Activated T-helper 1 cell treated with anti-CD3 and anti-CD28 coated beads, Interleukin-12 subunit alpha, Interleukin-12 subunit beta, Interleukin-2, Interleukin-4 antibody, amounts not matched to agents 30 ng/mL and 10 ng/mL and 1 ng/mL, durations not matched to agents 14 hours and 24 hours and 36 hours (primary cell): Measurements from ENCODE around the gene DDX42. TPM values are rescaled to one million over a fixed set of nuclear protein-coding genes. Genes with fewer than 3 reads are reported as not detected.
"Not testable (repeated sequence)": the region's sequence is repeated elsewhere in the genome, so short reads cannot be mapped to it uniquely, and the experiment has no call there.

Source experiments
- DNase-seq: peaks from one replicate; pipeline ENCODE4 v3.0.0; 2021; ENCODE audit warnings: low spot score
- H3K27ac Mint-ChIP-seq: one replicate; pipeline ENCODE4 v1.8.0; 2021; ENCODE audit warnings: mild to moderate bottlenecking, mixed read lengths
- H3K27me3 Mint-ChIP-seq: one replicate; pipeline ENCODE4 v1.8.0; 2022; ENCODE audit warnings: mild to moderate bottlenecking, moderate library complexity, mixed read lengths; ENCODE audit not compliant: insufficient read depth
- H3K36me3 Mint-ChIP-seq: one replicate; pipeline ENCODE4 v1.8.0; 2021; ENCODE audit warnings: low read depth, mixed read lengths
- H3K4me1 Mint-ChIP-seq: one replicate; pipeline ENCODE4 v1.8.0; 2021; ENCODE audit warnings: low read depth, mixed read lengths
- H3K4me3 Mint-ChIP-seq: one replicate; pipeline ENCODE4 v1.8.0; 2021; ENCODE audit warnings: mild to moderate bottlenecking, moderate library complexity, mixed read lengths
- H3K9me3 Mint-ChIP-seq: one replicate; pipeline ENCODE4 v1.8.0; 2021; ENCODE audit warnings: mixed read lengths
- intact Hi-C: fragments of 100-400 bp; cut with micrococcal nuclease; formaldehyde crosslinking; loops from one replicate; pipeline ENCODE4 v1.15.1; 2024
- total RNA-seq: library from RNA; stranded (reverse); gene quantifications from 2 replicates; pipeline ENCODE4 v1.2.3, GENCODE V29; 2022

Gene DDX42
- total RNA-seq, 1 donor from 2014 or later, result 149 TPM

DNA sequence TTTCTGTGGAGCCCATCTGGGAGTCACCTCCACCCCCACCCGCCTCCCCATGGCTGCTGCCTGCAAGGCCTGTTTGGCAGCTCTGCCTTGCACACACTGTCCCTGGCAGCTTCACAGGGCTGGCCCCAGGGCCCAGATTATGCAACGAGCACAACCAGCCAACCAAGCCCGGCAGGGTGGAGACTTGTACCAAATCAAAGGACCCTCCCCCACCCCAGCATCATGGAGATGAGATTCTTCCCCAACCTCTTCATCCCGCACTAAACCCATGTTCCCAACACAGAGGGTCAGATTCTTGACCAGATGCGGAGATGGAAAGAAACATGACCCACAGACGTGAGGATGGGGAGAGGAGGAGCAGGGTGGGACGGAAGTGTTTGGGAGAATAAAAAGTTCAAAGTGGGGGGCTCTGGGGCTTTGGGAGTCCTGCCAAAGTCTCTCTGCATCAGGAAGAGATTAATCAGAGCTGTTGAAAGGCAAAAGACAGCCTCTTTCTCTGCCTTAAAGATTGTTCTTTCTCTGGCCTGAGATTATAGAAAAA, 64.7 kb downstream of the DDX42 start:
- Mint-ChIP-seq H3K4me3 (peak overlapping the region; percentile 45), H3K9me3 (no peaks in the 10 kb centered on the region), H3K4me1 (peaks cover 41% of the 10 kb centered on the region), H3K36me3 (peaks cover 34% of the 10 kb centered on the region), H3K27ac (peak overlapping the region; percentile 29), H3K27me3 (no peaks in the 10 kb centered on the region)
- intact Hi-C loops, result no loop called here
- DNase-seq, result no peak

DNA sequence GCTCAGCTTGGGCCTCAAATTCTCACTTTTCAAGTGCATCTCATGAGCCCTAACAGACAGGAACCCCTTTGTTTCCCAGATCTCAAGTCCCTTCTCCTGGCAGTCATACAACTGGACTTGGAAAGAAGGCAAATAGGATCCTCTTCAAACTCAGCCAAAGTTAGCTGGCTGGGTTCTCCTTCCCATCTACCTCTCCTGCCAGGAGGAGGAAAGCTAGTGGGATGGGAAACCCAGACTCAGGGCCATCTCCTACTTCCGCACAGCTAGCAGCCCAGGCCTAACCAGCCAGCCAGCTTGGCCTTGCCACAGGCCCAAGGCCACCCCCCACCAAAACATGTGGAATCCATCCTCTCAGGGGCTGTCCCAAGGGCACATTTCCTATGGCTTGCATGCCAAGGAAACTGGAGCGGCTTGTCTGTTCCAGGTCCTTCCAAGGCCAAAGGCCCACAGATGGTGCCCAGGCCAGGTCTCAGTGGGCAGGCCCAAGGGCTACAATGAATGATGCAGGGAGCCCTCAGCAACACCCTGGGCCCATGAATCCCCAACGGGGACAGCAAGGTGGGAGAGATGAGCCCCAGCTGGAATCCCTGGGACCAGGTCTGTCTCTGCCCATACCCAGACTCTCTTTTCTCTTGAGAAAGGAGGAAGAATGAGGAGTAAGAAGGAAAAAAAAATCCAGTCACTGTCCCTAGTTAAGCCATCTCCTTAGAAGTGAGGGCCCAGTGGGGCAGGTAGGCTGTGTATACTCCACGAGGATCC, 66.8 kb downstream of the DDX42 start:
- no peaks in the 10 kb centered on the region for H3K9me3 Mint-ChIP-seq
- H3K4me3 Mint-ChIP-seq, result peak overlapping the region; percentile 96
- H3K27me3 Mint-ChIP-seq, result no peaks in the 10 kb centered on the region
- no peak for DNase-seq
- H3K27ac Mint-ChIP-seq, result peak overlapping the region; percentile 91
- H3K36me3 Mint-ChIP-seq, result peaks cover 18% of the 10 kb centered on the region
- peaks cover 31% of the 10 kb centered on the region for H3K4me1 Mint-ChIP-seq
- intact Hi-C loops, result loop anchor here (5.0 kb wide), 2 partner anchors 98 to 307 kb away; partner anchors contain the start of gene STRADA

DNA sequence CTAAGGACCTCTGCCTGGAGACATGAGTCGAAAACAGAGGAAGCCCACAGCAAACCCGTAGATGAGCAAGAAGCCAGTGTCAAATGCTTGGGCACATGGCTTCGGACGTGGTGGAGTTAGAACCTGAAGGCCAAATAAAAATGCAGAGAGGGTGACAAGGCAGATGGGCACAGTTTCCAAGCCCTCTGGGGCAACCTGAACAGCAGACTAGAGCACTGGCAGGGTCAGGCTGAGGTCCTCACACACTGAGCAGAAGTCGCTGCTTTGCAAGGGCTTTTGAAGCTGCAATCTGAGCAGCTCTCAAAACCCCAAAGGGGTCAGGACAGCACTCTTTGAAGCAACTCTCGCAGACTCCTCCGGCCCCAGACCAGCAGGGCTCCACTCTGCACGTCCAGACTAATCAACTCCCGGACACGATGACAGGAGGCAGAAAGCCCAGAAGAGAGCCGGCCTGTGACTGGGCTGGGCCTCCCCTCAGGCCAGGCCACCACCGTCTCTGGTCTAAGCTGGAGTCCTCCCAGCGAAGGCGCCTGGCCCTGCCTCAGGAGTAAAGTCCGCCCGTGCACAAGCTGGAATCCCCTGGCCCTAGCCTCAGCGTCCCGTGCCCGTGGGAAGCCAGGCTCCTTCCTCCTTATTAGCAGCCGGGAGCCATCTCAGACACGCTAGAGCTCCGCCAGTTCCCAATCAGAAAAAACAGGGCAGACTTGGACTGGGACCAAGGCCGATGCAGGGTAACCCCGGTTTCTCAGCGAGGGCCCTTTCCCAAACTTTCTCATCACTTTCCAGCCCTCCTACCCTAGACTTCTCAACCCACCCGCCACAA, 67.6 kb downstream of the DDX42 start:
- H3K27me3 Mint-ChIP-seq, result no peaks in the 10 kb centered on the region
- H3K4me1 Mint-ChIP-seq, result peaks cover 28% of the 10 kb centered on the region
- H3K9me3 Mint-ChIP-seq, result no peaks in the 10 kb centered on the region
- no peak for DNase-seq
- H3K4me3 Mint-ChIP-seq, result peak overlapping the region; percentile 96
- H3K36me3 Mint-ChIP-seq, result peaks cover 15% of the 10 kb centered on the region
- peak overlapping the region; percentile 91 for H3K27ac Mint-ChIP-seq
- intact Hi-C loops, result loop anchor here (2.0 to 5.0 kb wide), 7 partner anchors 99 to 665 kb away; partner anchors contain the start of genes CEP95, DCAF7, DDX5 and MAP3K3

DNA sequence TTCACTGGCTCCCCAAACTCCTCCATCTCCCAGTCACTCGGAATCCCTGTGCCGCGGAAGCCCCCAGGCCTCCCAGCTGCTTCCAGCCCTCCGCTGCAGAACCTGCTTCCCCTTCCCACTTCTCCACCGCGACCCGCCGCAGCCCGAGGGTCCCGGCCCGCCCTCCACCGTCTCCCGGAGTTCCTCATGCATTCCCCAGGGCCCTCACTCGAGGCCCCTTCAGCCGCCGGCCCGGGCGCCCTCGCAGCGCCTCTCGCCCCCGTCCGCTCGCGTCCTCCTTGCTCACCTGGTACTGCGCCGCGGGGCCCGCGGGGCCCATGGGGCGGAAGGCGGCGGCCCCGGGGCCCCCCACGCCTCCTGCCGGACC, 68.2 kb downstream of the DDX42 start:
- Mint-ChIP-seq H3K4me1 (peaks cover 33% of the 10 kb centered on the region), H3K4me3 (peak overlapping the region; percentile 96), H3K9me3 (no peaks in the 10 kb centered on the region), H3K36me3 (peaks cover 9% of the 10 kb centered on the region), H3K27me3 (no peaks in the 10 kb centered on the region), H3K27ac (peak overlapping the region; percentile 91)
- no peak for DNase-seq
- intact Hi-C loops, result loop anchor here (2.0 to 5.0 kb wide), 7 partner anchors 100 to 665 kb away; partner anchors contain the start of genes CEP95, DCAF7, DDX5 and MAP3K3

- H3K4me3 Mint-ChIP-seq, result peak within 1 kb of the TSS; percentile 96
- intact Hi-C loops, result loop anchor here (1.0 to 5.0 kb wide), 11 partner anchors 15 to 664 kb away; partner anchors contain the start of genes CCDC47, CEP95, DCAF7 and DDX5
- H3K27me3 Mint-ChIP-seq, result no peaks in the 10 kb centered on the region
- peaks cover under 1% of the 10 kb centered on the region for H3K9me3 Mint-ChIP-seq
- peak within 1 kb of the TSS; percentile 91 for H3K27ac Mint-ChIP-seq
- peaks cover 8% of the 10 kb centered on the region for H3K36me3 Mint-ChIP-seq
- H3K4me1 Mint-ChIP-seq, result peaks cover 39% of the 10 kb centered on the region
- DNase-seq, result peak; percentile 98
These were observed 68.8 kb downstream of the DDX42 start, which contains the start of gene SMARCD2 for GRCh38 chr17:63842540-63843386. Gene SMARCD2 (minus strand): TSS chr17:63842685. CDS start chr17:63842674, 11 bp downstream.

- not testable (repeated sequence) for H3K27me3 Mint-ChIP-seq, H3K36me3 Mint-ChIP-seq, H3K9me3 Mint-ChIP-seq
- Mint-ChIP-seq H3K4me3 (peak overlapping the region; percentile 86), H3K4me1 (peaks cover 45% of the 10 kb centered on the region), H3K27ac (peak overlapping the region; percentile 86)
- peak; percentile 25 for DNase-seq
- intact Hi-C loops, result loop anchor here (1.0 to 5.0 kb wide), 11 partner anchors 16 to 663 kb away; partner anchors contain the start of genes CCDC47, CEP95, DCAF7 and DDX5
These were observed 69.5 kb downstream of the DDX42 start for GRCh38 chr17:63843387-63843888.

DNA sequence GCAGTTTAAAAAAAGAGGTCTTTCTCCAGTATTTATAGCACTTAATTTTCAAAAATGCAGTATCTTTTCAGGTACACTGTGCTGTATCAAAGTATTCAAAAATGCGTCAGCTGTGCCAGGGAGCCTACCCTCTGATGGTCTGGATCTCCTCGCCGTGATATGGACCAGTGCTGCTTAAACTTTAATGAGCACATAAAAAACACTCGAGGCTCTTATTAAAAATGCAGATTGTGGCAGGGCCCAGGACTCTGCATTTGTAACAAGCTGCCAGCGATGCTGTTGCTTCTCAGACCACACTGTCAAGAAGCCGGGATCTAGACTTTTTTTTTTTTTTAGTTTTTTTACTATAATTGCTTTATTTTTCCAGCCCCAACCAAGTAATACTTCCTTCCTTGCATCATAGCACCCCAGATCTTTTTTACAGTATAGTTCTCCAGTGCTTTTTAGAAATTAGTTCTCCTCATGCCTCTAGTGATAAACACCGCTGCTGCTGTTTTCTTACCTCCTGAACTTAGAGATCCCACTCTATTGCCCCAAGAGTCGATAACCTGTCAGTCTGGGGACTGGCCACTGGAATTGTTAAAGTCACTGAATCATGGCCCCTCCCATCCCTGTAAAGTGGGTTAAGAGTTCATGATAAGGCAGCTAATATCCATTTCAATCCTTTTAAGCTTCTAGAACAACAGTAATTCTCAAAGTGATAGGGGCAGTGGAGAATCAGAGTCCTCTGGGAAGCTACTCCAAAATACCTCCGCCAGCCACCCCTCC, 70.1 kb downstream of the DDX42 start:
- H3K27me3 Mint-ChIP-seq, result no peaks in the 10 kb centered on the region
- intact Hi-C loops, result loop anchor here (1.0 to 5.0 kb wide), 11 partner anchors 17 to 663 kb away; partner anchors contain the start of genes CCDC47, CEP95, DCAF7 and DDX5
- DNase-seq, result no peak
- H3K9me3 Mint-ChIP-seq, result peaks cover 6% of the 10 kb centered on the region
- peak overlapping the region; percentile 86 for H3K27ac Mint-ChIP-seq
- peak overlapping the region; percentile 86 for H3K4me3 Mint-ChIP-seq
- peaks cover 10% of the 10 kb centered on the region for H3K36me3 Mint-ChIP-seq
- peaks cover 48% of the 10 kb centered on the region for H3K4me1 Mint-ChIP-seq

DNA sequence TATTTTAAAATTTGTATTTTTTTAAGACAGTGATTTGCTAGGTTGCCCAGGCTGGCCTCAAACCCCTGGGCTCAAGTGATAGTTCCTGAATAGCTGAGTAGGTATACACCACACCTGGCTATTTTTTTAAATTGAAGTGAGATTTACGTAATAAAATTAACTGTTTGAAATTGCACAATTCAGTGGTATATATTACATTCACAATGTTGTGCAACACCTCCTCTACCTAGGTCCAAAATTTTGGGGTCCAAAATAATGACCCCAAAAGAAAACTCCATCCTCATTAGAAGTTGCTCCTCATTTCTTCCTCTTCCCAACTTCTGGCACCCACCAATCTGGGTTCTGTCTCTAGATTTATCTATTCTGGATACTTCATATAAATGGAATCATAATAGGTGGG, 71.5 kb downstream of the DDX42 start:
- H3K27me3 Mint-ChIP-seq, result no peaks in the 10 kb centered on the region
- H3K4me3 Mint-ChIP-seq, result no peak overlapping the region
- peaks cover 8% of the 10 kb centered on the region for H3K36me3 Mint-ChIP-seq
- peak overlapping the region; percentile 24 for H3K27ac Mint-ChIP-seq
- DNase-seq, result no peak
- H3K9me3 Mint-ChIP-seq, result peaks cover 6% of the 10 kb centered on the region
- peaks cover 45% of the 10 kb centered on the region for H3K4me1 Mint-ChIP-seq
- intact Hi-C loops, result no loop called here

GRCh38 chr17:63847525-63848249, 73.7 kb downstream of the DDX42 start:
- Mint-ChIP-seq H3K4me1 (peaks cover 32% of the 10 kb centered on the region), H3K9me3 (peaks cover 6% of the 10 kb centered on the region), H3K27me3 (peaks cover 8% of the 10 kb centered on the region), H3K4me3 (peak overlapping the region; percentile 61), H3K36me3 (peaks cover 2% of the 10 kb centered on the region), H3K27ac (peak overlapping the region; percentile 45)
- DNase-seq, result no peak
- intact Hi-C loops, result no loop called here

- peaks cover 13% of the 10 kb centered on the region for H3K27me3 Mint-ChIP-seq
- intact Hi-C loops, result no loop called here
These were observed 75.1 kb downstream of the DDX42 start for GRCh38 chr17:63848834-63849689.

More at GRCh38 chr17:63848834-63849689, 75.1 kb downstream of the DDX42 start:
- H3K27ac Mint-ChIP-seq, result peak overlapping the region; percentile 97
- H3K36me3 Mint-ChIP-seq, result peaks cover 2% of the 10 kb centered on the region
- H3K9me3 Mint-ChIP-seq, result peaks cover 6% of the 10 kb centered on the region
- H3K4me1 Mint-ChIP-seq, result peaks cover 27% of the 10 kb centered on the region
- DNase-seq, result peak; percentile 94
- H3K4me3 Mint-ChIP-seq, result peak overlapping the region; percentile 80
